ENCODE results near the gene PRKCB. TPM values are rescaled to one million over a fixed set of nuclear protein-coding genes. Genes with fewer than 3 reads are reported as not detected.

PRKCB gene
- total RNA-seq, 4 donors from 2014 or later: 7.4 to 21.6 (median 12.9) TPM

DNA sequence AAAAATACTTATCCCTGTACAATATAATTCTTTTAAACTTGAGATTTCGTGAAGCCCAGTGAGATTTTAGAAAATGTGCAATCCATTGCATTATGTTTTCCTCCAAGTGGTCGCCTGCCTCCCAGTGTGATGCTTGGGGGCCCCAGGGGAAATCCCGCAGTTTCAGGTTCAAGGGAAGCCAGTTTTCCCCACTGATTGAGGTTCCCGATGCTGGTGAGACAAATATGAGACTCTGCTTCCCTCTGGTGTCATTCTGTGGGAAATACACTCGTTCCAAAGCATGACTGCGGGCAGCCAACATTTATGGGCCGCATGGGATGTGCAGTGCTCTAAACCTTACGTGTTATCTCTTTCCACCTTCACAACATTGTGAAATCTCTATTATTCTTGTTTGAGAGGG, 200.8 kb downstream of the PRKCB start:
- intact Hi-C loops (cut with DNase I; ENCODE audit: low total_unique reads): loop anchor here (5.0 kb wide), 2 partner anchors 299 to 479 kb away; partner anchors contain the start of genes EARS2 and UBFD1
- DNase-seq (ENCODE audit: low spot score in 2 of 2): no peak
- no peak for TF ChIP-seq POLR2A (IDR thresholded peaks at IDR 0.05)
- TF ChIP-seq, protein P1, sequence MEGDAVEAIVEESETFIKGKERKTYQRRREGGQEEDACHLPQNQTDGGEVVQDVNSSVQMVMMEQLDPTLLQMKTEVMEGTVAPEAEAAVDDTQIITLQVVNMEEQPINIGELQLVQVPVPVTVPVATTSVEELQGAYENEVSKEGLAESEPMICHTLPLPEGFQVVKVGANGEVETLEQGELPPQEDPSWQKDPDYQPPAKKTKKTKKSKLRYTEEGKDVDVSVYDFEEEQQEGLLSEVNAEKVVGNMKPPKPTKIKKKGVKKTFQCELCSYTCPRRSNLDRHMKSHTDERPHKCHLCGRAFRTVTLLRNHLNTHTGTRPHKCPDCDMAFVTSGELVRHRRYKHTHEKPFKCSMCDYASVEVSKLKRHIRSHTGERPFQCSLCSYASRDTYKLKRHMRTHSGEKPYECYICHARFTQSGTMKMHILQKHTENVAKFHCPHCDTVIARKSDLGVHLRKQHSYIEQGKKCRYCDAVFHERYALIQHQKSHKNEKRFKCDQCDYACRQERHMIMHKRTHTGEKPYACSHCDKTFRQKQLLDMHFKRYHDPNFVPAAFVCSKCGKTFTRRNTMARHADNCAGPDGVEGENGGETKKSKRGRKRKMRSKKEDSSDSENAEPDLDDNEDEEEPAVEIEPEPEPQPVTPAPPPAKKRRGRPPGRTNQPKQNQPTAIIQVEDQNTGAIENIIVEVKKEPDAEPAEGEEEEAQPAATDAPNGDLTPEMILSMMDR (IDR thresholded peaks at IDR 0.05): peak in 1 of 3 donors; percentile 29
- 9 to 12% methylated on average over 5 to 8 of the region's 8 CpGs for WGBS, 2 donors
- H3K4me3 ChIP-seq (ENCODE audit: low read depth, poor library complexity, severe bottlenecking): no peak overlapping the region

DNA sequence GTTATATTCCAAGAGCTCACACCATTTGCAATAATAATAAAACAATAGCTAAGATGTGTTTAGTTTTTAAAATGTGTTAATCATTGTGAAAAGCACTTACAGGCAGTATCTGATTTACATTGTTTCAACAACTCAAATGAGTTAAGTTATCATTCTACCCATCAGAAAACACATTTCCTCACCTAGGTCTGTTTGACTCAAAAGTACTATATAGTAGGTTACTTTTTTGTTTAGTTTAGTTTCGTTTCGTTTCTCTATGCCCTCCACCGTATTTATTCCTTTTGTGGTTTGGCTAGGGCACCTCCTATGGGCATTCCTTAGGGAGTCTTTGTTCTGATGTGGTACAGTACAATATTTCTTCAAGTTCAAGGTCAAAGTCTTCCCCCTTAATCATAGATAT, 201.6 kb downstream of the PRKCB start:
- H3K4me3 ChIP-seq (ENCODE audit: low read depth, poor library complexity, severe bottlenecking): no peak overlapping the region
- DNase-seq (ENCODE audit: low spot score in 2 of 2): no peak
- no peak for TF ChIP-seq POLR2A (IDR thresholded peaks at IDR 0.05)
- TF ChIP-seq, protein P1 (IDR thresholded peaks at IDR 0.05): no peak
- WGBS, 2 donors: 65 to 78% methylated on average over 3 of the region's 3 CpGs
- intact Hi-C loops (cut with DNase I; ENCODE audit: low total_unique reads): loop anchor here (5.0 kb wide), 2 partner anchors 300 to 480 kb away; partner anchors contain the start of genes EARS2 and UBFD1

DNA sequence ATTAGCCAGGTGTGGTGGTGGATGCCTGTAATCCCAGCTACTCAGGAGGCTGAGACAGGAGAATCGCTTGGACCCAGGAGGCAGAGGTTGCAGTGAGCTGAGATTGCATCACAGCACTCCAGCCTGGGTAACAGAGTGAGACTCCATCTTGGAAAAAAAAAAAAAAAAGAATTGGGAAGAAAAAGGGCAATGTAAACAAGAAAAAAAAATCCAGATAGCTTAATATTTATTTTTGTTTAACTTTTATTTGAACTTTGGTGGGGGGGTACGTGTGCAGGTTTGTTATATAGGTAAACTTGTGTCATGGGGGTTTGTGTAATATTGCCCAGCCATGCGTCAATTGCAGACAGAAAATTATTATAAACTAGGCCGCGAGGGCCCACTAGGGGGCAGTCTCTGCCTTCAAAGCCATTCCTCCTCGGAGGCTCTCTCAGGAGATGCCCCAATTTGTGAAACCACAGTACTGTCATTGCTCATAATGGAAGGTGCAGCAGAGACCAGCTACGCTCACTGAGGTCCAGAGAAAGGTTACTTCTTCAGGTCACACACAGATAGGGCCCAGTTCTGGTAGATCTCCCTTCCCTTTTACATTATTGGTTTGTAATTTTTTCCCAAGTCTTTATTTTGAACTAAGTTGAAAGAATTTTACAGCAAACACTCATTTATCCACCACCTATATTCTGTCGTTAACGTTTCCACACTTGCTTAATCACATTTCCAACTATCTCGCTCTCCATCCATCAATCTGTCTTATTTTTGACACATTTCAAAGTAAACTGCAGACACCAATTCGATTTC, 206.2 kb downstream of the PRKCB start:
- 35 to 36% methylated on average over 11 of the region's 11 CpGs for WGBS, 2 donors
- TF ChIP-seq, protein P1 (IDR thresholded peaks at IDR 0.05): no peak
- TF ChIP-seq POLR2A (IDR thresholded peaks at IDR 0.05): no peak
- DNase-seq (ENCODE audit: low spot score in 2 of 2): peak in 1 of 2 donors; percentile 32
- intact Hi-C loops (cut with DNase I; ENCODE audit: low total_unique reads): loop anchor here (10.0 kb wide), 2 partner anchors 213 to 463 kb away; partner anchors contain the start of gene CACNG3
- H3K4me3 ChIP-seq (ENCODE audit: low read depth, poor library complexity, severe bottlenecking): no peak overlapping the region

DNA sequence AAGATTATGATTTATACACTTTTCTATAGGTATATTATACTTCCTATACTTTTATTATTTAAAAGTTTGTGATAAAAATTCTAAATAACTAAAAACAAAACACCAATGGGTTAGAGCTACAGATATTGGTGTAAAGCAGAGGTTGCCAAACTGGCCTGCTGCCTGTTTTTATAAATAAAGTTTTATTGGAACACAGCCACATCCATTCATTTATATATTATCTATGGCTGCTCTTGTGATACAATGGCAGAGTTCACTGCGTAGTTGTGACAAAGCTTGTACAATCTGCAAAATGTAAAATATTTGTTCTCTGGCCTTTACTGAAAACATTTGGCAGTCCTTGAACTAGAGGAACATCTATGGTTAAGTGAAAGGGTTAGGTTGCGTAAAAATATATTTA, 208.7 kb downstream of the PRKCB start:
- no peak for DNase-seq (ENCODE audit: low spot score in 2 of 2)
- TF ChIP-seq, protein P1 (IDR thresholded peaks at IDR 0.05): no peak
- no peak for TF ChIP-seq POLR2A (IDR thresholded peaks at IDR 0.05)
- intact Hi-C loops (cut with DNase I; ENCODE audit: low total_unique reads): loop anchor here (10.0 kb wide), 2 partner anchors 210 to 460 kb away; partner anchors contain the start of gene CACNG3
- H3K4me3 ChIP-seq (ENCODE audit: low read depth, poor library complexity, severe bottlenecking): no peak overlapping the region
- 69 to 81% methylated on average over 2 of the region's 2 CpGs for WGBS, 2 donors

DNA sequence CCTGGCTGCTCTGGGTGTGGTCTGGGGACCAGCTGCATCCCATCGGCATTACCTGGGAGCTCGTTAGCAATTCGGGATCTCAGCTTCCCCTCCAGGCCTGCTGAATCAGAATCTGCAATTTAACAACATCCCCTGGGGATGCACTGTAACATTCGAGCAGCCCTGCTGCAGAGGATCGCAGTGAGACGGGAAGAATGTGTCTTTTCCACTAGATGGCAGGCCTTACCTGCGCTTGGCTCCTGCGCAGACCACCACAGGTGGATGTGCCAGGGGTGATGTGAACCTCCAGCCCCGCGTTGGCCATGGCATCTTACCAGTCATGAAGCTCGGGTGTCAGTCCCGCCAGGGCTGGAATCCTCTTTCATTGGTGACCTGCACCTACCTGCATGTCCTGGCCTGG, 209.9 kb downstream of the PRKCB start:
- intact Hi-C loops (cut with DNase I; ENCODE audit: low total_unique reads): loop anchor here (10.0 kb wide), 2 partner anchors 209 to 459 kb away; partner anchors contain the start of gene CACNG3
- 20 to 36% methylated on average over 12 of the region's 12 CpGs for WGBS, 2 donors
- no peak for DNase-seq (ENCODE audit: low spot score in 2 of 2)
- H3K4me3 ChIP-seq (ENCODE audit: low read depth, poor library complexity, severe bottlenecking): no peak overlapping the region
- TF ChIP-seq POLR2A (IDR thresholded peaks at IDR 0.05): no peak
- TF ChIP-seq, protein P1 (IDR thresholded peaks at IDR 0.05): no peak
